Measurements from ENCODE around the gene GHRHR. TPM values are rescaled to one million over a fixed set of nuclear protein-coding genes. Genes with fewer than 3 reads are reported as not detected.

The GHRHR gene
- polyA plus RNA-seq (ENCODE audit: insufficient read length in 4 of 4): under 1 TPM in 3 of 4 donors, not detected in 1; 0.41 to 0.55 (median 0.43) TPM

DNA sequence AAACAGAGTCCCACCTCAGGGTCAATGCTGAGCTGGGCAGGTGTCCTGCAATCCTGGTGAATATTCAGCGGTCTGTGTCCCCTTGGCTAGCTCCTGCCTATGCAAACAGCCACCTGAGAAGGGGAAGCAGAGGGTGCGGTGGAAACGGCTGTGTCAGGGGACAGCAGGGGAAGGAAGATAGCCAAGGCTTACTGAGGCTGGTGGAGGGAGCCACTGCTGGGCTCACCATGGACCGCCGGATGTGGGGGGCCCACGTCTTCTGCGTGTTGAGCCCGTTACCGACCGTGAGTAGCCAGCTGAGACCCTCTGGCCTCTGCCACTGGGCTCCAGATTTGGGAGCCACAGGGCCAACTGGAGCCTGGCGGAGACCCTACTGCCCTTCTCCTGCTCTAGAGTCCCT, at the start of gene GHRHR:
TSS of gene GHRHR (plus strand) at position 112 of the 400 bp plus-strand sequence. CDS start at position 228, 116 bp downstream.
- DNase-seq (ENCODE audit: low read depth in 4 of 4, low spot score in 2 of 4): no peak

GRCh38 chr7:30914596-30914995, 49.2 kb upstream of the GHRHR start:
- DNase-seq (ENCODE audit: low read depth in 4 of 4, low spot score in 2 of 4): no peak

GRCh38 chr7:30915005-30915601, 48.6 kb upstream of the GHRHR start:
- DNase-seq (ENCODE audit: low read depth in 4 of 4, low spot score in 2 of 4): no peak

DNA sequence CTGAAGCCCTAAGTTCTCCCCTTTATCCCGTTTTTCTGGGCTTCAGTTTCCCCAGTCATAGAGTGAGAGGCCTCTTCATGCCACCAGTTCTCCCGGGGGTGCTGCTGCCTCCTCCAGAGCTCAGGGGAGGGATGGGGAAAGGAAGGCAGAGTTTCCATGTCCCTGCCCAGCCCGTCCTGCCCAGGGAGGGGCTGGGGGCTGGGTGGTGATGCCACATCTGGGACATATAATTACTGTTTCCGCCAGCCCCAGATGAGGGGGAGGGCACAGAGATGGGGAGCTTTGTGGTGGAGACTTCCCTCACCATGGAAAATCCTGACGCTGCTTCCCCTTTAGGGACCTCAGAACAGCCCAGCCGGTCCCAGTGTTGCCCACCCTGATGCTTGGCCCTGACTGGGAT, 48.0 kb upstream of the GHRHR start:
- DNase-seq (ENCODE audit: low read depth in 4 of 4, low spot score in 2 of 4): no peak

DNA sequence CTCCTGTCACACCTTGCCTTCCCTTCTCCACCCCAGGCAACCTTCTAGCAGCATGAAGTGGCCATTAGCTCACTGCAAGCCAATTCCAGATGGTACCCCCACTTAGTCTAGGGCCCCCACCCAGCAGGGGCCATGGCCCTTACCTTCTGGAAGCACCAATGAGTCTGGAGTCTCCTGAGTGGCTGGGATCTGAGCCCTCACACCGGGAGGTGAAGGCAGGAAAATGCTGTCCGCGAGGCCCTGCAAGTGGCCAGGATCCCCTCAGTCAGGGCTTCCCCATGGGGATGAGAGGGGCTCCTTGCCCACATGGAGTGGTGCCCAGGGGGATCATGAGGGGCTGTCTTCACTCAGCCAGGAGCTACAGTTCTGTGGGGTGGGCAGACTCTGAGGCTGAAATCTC, 47.5 kb upstream of the GHRHR start:
- no peak for DNase-seq (ENCODE audit: low read depth in 4 of 4, low spot score in 2 of 4)

DNA sequence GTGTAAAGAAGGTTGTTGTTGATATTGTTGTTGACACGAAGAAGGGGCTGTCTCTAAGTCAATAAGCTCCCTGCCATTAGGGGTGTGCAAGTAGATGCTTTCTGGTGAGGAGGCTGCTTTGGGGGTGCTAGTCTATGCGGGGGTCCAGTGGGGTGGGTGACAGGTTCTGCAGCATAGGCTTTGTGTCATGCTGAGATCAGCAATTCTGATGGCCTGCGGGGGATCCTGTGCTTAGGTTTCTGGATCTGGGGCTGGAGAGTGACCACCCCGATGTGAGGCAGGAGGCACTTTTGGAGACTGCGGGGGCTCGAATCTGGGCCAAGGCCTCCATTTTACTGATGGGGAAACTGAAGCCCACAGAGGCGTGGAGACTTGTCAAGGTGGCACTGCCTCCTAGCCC, 47.0 kb upstream of the GHRHR start:
- no peak for DNase-seq (ENCODE audit: low read depth in 4 of 4, low spot score in 2 of 4)

DNA sequence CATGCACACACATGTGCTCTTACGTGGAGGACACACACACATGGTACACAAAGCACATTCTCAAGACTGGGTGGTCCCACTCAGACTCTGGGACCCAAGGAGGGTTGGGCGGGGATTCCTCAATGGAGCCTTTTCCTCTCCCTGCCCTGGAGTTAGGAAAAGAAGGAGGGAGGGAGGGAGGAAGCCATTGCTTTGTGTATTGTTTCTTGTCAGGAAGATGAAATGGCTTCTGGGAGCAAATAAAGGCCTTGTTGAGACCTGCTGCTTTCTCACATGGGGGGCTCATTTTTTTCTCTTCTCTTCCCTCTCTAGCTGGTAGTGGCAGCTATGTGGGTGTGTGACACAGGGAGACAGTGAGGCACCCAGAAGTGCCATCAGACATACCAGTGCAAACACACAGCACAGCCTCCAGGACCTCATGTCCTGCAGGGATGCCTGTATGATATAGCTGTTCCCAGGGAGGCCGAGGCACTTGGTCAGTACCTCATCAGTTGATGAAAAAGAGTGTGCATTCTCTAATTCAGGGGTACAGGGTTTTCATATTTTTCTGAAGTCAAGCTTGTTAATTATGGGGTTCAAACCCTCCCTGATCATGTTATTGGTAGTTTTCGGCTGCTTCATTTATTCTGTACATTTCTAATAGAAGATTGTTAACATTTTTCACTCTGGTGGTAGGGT, 46.4 kb upstream of the GHRHR start:
- no peak for DNase-seq (ENCODE audit: low read depth in 4 of 4, low spot score in 2 of 4)

DNA sequence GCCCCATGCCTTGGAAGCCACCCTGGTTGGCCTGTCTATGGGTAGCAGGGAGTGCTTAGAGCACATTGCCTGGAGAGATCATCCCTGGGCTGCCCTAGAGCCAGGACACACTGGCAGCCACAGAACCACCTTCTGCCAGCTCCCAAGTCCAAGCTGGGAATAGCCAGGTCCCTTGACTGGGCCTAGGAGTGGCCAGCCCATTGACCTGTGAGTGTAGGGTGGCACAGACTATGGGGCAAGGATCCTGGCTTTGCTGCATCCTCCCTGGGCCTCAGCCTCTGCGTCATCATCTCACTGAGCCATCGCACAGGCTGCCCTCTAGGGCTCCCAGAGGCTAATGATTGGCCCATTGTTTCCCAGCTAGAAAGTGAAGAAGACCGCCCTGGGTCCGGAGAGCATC, 45.1 kb upstream of the GHRHR start:
- no peak for DNase-seq (ENCODE audit: low read depth in 4 of 4, low spot score in 2 of 4)

DNA sequence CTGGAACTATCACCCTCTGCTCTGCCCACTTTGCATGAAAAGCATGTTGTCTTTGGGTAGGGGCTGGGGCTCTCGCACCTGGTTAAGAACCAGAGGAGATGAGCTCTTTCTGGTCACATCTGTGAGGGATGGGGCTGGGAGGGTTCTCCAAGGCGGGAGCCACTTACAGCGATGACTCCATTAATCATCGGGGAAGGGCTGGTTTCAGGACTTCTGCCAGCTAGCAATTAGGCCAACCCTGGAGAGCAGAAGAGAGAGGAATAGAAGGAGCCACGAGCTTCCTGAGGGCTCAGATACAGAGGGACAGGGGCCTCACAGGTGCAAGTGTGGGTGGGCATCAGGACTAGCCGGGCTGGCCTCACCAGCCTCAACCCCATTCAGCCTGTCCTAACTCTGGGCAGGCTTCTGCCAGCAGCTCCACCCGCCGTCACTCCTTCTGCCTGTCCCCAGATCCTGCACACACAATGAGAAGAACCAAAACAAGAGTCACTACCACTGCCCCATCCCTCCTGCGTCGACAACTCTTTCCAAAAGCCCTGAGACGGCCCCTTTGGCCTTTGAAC, 43.7 kb upstream of the GHRHR start:
- no peak for DNase-seq (ENCODE audit: low read depth in 4 of 4, low spot score in 2 of 4)

DNA sequence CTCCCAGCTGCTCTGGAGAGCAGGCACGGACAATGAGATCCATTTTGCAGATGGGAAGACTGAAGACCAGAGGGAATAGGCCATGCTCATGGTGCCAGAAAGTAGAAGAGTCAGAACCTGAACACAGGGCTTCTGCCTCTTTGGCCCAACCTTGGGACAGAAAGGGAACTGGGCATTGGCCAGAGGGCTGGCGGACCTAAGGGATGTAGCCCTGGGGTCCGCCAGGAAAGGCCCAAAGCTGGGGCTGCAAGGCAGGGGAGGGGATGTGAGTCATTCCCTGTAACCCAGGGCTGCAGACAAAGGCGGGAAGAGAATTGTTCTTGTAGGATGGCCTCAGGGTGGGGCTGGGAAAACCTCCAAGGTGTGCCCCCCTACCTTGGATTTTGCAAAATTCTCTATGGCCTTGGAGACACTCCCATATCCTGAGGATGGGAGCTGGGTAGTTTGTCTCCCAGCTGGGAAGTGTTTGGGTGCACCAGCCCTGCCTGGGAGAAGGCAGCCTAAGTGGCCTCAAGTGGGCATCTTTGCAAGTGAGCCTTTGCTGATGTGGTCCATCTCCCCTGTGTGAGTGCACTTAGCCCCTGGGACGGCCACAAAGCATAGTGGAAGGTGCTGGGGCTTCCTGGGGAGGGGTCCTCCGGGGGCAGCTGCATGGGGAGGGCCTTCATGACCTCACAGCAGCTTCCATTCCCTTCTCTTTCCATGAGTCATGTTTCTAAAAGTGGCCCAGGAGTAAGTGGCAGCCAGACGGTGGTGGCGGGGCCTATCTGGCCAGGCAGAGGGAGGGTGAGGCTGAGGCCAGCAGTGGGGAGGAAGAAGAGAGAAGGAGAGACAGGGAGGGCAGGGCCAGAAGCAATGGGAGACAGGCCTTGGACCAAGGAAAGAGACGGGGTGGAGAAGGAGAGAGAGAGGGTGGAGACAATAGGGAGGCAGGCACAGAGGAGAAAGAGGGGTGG, 42.9 kb upstream of the GHRHR start:
- no peak for DNase-seq (ENCODE audit: low read depth in 4 of 4, low spot score in 2 of 4)

DNA sequence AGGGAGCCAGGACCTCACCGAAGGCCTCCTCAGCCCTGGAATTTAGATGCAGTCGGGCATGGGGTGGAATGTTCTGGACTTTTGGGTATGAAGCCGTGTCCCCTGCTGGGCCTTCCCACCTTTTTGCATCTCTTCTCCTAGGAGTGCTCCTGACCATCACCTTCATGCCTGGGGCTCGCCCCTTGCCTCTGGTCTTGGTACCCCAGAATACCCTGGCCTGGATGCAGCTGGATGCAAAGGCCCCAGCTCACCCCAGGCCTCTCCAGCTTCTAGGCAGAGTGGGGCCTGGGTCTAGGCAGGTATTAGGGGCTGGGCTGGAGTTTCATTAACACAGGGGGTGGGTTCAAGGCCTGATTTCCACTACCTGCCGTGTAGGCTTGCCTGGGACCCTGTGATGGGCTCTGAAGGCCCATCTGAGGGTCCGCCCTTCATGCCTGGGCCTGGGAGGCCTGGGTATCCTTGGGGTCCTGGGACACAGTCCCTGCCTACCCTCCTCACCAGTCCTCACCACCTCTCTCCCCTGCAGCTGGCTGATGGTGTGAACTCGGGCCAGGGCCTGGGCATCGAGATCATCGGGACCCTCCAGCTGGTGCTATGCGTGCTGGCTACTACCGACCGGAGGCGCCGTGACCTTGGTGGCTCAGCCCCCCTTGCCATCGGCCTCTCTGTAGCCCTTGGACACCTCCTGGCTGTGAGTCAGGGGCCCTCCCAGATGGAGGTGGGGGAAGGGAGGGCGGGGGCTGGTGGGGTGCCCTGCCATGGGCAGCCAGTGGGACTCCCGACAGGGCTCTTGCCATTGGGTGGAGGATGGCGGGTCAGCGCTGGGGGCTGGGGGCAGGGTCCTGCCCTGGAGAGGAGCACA, 42.0 kb upstream of the GHRHR start:
- no peak for DNase-seq (ENCODE audit: low read depth in 4 of 4, low spot score in 2 of 4)

DNA sequence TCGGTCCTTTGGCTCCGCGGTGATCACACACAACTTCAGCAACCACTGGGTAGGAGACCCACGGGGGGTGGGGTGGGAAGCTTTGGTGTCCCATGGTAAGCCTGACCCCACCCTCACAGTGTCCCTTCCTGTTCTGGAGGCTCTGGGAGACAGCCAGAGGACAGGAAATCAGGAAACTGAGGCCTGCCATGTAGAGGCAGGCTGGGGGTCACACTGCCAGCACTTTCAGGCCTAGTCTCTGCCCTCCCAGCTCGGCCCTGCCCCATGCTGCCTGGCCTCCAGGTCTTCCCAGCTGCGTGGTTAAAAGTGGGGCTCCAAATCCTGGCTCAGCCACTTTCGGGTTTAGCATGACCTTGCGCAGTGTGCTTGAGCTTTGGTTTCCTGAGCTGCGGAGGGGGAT, 41.2 kb upstream of the GHRHR start:
- no peak for DNase-seq (ENCODE audit: low read depth in 4 of 4, low spot score in 2 of 4)

GRCh38 chr7:30923009-30923773, 40.6 kb upstream of the GHRHR start:
- no peak for DNase-seq (ENCODE audit: low read depth in 4 of 4, low spot score in 2 of 4)

- DNase-seq (ENCODE audit: low read depth in 4 of 4, low spot score in 2 of 4): no peak
These were observed 39.9 kb upstream of the GHRHR start for GRCh38 chr7:30923774-30924413.

DNA sequence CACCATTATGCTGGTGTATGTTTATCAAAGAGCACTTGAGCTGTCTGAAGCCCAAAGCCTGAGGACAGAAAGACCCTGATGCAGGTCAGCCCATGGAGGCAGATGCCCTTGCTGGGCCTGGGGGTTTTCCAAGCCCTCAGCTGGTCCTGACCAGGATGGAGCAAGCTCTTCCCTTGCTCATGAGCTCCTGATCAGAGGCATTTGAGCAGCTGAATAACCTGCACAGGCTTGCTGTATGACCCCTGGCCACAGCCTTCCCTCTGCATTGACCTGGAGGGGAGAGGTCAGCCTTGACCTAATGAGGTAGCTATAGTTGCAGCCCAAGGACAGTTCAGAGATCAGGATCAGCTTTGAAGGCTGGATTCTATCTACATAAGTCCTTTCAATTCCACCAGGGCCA, 39.1 kb upstream of the GHRHR start:
- no peak for DNase-seq (ENCODE audit: low read depth in 4 of 4, low spot score in 2 of 4)

DNA sequence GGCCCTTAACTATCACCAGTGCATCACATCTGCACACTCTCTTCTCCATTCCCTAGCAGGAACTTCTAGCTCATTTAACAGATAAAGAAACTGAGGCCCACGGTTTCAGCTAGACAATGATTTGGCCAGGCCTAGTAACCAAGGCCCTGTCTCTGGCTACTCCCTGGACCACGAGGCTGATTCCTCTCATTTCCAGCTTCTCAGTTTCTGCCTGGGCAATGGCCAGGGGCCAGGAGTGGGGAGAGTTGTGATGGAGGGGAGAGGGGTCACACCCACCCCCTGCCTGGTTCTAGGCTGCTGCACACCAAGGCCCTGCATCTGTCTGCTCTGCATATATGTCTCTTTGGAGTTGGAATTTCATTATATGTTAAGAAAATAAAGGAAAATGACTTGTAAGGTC, 38.6 kb upstream of the GHRHR start:
- no peak for DNase-seq (ENCODE audit: low read depth in 4 of 4, low spot score in 2 of 4)

- no peak for DNase-seq (ENCODE audit: low read depth in 4 of 4, low spot score in 2 of 4)
These were observed 37.8 kb upstream of the GHRHR start for GRCh38 chr7:30925913-30926312.

- DNase-seq (ENCODE audit: low read depth in 4 of 4, low spot score in 2 of 4): no peak
These were observed 37.4 kb upstream of the GHRHR start for GRCh38 chr7:30926313-30926712.

GRCh38 chr7:30927040-30927439, 36.7 kb upstream of the GHRHR start:
- no peak for DNase-seq (ENCODE audit: low read depth in 4 of 4, low spot score in 2 of 4)
